DMS153 (cell line): Measurements from ENCODE around the gene CD3D.

Source experiments
- DNase-seq: peaks from one replicate; lab custom pipeline; 2025; lab: John Stamatoyannopoulos, UW

Gene CD3D

DNA sequence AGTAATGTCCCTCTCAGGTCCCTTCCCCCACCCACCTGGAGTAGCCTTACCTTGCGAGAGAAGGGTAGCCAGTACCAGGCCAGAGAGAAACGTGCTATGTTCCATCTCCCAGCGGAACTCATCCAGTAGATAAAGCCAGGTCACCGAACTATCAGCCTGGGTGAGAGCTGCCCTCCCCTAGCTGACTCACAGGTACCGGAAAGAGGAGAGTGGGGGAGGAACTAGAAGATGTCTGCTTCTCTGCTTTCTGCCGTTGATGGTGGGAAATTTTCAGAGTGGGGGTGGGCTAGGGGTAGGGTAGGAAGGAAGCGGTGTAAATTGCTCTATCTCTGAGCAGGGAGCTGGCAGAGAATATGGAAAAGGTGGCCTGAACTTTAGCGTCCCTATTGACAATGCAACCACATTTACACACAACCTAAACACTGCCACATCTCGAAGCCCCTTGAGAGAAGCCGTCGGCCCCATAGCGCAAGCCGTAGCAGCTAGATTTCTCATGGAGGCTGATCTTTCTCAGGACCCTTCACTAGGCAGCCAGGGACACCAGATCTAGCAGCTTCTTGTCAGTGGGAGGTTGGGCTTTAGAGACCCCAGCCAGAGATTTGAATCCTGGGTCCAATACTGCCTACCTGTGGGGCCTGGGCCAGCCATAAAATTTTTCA is at the start of gene CD3D:
TSS of gene CD3D (minus strand) at position 203 of the 659 bp plus-strand sequence. CDS start at position 105, 98 bp downstream.
- no peak for DNase-seq

DNA sequence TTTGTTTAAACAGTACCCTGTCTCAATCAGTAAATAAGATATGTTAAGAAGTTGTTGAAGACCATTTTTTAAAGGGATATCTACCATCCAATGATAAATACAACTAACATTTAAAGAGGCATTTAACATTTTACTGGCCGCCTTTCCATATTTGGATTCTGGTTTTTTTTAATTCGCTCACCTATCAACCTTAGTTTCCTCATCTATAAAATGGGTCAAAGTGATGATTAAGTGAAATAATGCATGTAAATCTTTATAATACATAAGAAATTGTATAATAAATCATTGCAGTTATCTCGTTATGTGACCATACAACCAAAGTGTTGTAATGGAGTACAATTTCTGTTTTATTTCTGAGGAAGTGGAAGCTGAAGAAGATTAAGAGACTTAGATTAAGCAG is 41.2 kb upstream of the CD3D start:
- no peak for DNase-seq

DNA sequence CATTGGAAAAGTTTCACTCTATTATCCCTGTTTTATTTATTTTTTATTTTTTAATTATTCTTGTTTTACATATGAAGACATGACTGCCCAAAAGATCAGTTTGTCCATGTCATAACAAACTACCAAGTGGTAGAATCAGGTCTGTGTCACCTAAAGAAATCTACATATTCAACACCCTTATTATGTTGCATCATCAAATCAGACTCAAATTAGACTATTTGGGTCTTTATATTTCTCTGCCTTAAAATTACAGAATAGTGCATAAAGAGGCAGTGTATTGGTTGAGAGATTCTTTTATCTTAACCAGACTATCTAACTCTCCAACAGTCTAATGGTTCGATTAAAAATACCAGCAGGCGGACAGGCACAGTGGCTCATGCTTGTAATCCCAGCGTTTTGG is 40.4 kb upstream of the CD3D start:
- DNase-seq = no peak

DNA sequence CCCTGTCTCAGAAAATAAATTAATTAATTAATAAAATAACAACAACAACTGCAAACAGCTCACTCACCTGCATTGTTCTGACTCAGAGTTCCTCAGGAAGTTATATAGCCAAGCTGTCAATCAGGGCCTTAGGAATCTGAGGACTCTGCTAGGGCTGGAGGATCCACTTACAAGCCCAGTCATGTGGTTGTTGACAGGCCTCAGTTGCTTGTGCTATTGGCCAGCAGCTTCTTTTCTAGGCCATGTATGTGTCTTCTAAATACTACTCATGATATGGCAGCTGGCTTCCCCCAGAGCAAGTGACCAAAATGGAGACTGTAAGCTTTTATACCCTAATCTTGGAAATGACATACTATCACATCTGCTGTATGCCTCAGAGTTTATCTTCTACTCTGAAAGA is 38.1 kb upstream of the CD3D start:
- DNase-seq = no peak

DNA sequence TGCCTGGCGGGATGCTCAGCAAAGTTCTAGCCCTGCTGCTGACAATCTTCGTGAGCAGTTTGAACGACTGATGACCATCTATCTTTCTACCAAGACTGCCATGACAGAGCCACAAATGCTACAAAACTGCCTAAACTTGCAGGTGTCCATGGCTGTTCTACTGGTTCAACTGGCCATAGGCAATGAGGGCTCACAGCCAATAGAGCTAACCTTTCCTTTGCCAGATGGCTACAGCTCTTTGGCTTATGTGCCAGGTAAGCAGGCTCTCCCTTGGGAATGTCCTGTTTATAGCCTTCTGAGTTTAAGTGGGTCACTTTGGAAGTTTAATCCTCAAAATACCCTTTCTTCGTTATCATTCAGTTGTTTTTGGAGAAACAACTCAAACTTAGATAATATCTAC is 37.0 kb upstream of the CD3D start:
- DNase-seq = no peak

DNA sequence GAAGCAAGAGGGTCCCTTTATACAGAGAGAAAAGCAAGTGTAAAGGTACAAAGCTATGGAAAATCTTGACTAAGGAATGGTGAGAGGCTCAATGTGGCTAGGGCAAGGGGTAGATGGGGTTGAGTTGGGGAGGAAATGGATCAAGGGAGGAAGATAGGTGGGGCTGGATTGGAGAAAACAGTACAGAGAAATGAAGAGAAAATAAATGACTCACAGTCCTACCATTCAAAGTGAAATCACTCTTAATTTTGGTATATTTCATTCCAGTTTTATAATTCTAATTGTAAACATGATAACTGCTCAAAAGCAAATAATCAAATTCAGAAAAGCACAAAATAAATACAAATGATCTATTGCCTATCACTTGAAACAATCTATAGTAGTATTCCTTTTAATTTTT is 33.5 kb upstream of the CD3D start:
- no peak for DNase-seq

DNA sequence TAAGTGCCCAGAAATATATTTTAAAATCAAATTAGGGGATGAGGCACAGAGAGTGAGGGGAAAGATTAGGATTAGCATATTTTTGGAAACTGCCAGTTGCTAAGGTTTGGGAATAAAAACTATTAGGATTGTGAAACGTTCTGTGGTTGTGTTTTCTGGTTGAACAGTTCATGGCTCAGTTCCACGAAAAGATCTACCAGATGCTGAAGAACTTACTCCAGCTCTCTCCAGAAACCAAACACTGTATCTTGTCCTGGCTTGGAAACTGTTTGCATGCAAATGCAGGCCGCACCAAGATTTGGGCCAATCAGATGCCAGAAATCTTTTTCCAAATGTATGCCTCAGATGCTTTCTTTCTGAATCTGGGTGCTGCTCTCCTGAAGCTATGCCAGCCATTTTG is 32.2 kb upstream of the CD3D start:
- DNase-seq = no peak

DNA sequence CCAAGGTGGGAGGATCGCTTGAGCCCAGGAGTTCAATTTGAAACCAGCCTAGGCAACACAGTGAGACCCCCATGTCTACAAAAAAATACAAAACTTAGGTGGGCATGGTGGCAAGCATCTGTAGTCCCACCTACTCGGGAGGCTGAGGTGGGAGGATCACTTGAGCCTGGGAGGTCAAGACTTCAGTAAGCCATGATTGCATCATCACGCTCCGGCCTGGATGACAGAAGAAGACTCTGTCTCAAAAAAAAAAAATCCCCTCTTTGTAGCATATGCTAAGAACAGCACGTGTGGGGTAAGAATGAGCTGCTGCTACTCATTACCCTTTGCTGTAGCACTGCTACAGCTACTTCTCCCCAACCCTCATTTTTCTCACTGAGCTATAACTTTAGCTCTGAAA is 31.4 kb upstream of the CD3D start:
- DNase-seq = no peak

DNA sequence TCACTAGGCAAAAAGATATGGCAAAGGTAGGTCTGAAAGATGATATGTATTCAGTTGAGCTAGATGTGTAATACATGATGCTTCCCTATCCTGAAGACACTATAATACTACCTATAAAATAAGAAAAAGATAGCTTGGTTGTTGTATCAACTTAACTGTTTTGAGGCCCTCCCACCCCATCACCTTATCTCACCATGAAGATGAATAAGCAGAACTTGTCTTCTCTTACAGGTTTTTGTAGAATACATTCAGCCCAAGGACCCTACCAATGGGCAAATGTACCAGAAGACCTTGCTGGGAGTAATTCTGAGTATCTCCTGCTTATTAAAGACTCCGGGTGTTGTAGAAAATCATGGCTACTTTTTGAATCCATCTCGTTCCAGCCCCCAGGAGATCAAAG is 30.8 kb upstream of the CD3D start:
- DNase-seq = no peak

DNA sequence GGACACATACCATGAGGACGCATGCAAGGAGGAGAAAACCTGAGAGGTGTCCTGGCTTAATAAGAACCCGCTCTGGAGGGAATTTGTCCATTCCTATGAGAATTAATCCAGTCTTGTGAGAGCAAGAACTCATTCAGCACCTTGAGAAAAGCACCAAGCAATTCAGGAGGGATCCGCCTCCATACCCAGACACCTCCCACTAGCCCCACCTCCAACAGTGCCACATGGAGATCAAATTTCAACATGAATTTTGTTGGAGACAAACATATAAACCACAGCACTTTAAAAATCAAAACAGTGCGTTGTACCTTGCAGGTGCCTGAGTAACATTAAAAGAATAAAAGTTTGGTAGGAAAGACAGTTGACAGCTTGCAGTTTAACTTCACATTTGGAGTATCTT is 28.3 kb upstream of the CD3D start:
- no peak for DNase-seq

DNA sequence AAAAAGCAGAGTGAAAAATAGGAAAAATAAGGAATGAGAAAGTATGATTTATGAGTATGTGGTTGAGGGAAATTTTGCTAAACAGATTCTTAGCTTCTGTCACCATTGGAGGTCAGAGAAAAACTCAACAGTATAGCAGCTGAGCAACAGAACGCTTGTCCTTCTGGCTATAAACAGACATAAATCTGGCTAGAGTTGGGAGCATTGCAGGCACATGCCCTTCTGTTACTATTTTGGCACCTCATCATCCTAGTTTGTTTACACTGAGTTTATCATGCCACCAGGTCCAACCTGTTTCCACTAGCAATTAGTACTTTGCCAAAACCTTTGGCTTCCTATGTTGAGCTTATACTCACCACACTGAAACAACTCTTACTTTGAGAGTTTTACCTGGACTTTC is 23.8 kb upstream of the CD3D start:
- no peak for DNase-seq

DNA sequence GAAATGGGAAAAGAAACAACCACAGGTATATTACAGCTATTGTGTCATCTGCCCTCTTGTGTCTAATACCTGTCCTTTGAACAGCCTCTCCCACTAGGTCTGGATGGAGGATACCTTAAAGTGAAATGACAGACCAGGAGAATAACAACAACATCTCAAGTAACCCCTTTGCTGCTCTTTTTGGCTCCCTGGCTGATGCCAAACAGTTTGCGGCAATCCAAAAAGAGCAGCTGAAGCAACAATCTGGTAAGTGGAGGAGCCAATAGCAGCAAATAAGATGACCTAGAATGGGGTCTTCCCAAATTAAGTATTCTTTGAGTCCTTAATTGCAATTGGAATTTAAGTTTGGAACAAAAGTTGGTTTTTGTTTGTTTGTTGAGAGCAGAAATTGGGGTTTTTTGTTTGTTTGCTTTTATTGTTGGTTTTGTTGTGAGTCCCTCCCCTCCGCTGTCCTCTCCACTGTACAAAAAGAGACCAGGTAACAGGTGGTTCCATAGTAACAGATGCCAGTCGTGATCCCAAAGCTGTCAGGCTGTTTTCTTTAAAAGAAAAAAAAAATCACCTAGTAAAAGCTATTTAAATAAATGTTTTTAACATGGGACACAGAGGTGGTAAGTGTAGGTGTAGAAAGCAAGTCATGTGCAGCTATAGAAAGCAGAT is 22.6 kb upstream of the CD3D start:
- DNase-seq = no peak

DNA sequence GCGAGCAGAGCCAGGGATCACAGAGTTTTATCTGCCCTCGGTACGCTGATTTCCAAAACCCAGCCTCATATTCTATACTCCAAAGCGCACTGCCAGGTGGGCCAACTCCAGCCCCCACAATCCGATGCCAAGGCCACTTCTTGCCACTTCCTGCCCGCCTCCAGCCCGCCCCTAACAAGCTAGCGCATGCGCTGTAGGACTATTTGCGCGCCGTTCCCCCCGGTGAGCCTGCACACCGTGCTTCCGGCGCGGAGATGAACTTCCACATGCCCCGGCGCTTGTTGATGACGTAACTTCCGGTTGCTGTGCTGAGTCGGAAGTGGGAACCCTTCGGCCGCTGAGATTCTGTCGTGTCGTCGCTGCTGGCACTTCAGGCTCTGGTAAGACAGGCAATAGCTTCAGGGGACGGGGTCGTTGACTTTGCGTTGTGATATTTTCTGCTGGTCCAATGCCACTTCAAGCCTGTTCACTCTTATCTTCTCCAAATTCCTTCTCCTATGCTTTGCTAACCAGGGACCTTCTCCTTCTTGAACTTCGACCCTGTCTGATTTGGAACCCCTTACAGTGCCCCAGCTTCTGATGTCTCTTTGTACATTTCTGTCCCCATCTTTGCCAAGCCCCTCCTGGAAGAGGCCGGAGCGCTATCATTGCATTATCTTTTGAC is 16.9 kb upstream of the CD3D start, which contains the start of gene UBE4A:
TSS of gene UBE4A (plus strand) at position 306 of the 664 bp plus-strand sequence. CDS start 5,481 bp downstream, outside the sequence.
- peak; percentile 83 for DNase-seq

DNA sequence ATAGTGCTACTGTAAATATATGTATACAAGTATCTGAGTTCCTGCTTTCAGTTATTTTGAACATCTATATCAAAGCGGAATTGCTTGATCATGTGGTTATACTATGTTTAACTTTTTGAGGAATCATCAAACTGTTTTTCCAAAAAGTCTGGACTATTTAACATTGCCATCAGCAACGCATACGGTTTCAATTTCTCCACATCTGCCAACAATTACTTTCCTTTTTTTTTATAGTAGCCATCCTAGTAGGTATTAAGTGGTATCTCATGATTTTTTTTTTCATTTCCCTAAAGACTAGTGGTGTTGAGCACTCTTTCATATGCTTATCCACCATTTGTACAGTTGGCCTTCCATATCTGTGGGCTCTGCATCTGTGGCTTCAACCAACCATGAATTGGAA is 15.6 kb upstream of the CD3D start:
- no peak for DNase-seq

DNA sequence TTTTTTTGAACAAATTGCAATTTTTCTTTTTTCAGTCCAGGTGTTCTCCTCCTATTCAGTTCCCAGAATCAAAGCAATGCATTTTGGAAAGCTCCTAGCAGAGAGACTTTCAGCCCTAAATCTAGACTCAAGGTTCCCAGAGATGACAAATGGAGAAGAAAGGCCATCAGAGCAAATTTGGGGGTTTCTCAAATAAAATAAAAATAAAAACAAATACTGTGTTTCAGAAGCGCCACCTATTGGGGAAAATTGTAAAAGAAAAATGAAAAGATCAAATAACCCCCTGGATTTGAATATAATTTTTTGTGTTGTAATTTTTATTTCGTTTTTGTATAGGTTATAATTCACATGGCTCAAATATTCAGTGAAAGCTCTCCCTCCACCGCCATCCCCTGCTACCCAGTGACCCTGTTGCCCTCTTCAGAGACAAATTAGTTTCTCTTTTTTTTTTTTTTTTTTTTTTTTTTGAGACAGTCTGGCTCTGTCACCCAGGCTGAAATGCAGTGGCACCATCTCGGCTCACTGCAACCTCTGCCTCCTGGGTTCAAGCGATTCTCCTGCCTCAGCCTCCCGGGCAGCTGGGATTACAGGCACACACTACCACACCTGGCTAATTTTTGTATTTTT is 10.7 kb upstream of the CD3D start:
- DNase-seq = no peak

DNA sequence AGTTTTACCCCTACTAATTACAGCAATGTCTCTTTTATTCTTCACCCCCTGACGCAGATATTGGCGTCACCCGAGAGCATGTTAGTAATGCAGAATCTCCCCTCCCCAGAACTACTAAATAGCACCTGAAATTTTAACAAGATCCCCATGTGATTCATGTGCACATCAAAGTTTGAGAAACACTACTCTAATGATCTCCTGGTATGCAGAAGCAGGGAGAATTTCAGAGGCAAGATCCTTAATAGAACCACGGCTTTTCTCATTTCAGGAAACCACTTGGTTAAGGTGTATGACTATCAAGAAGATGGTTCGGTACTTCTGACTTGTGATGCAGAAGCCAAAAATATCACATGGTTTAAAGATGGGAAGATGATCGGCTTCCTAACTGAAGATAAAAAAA is 7.0 kb upstream of the CD3D start:
- DNase-seq = no peak

DNA sequence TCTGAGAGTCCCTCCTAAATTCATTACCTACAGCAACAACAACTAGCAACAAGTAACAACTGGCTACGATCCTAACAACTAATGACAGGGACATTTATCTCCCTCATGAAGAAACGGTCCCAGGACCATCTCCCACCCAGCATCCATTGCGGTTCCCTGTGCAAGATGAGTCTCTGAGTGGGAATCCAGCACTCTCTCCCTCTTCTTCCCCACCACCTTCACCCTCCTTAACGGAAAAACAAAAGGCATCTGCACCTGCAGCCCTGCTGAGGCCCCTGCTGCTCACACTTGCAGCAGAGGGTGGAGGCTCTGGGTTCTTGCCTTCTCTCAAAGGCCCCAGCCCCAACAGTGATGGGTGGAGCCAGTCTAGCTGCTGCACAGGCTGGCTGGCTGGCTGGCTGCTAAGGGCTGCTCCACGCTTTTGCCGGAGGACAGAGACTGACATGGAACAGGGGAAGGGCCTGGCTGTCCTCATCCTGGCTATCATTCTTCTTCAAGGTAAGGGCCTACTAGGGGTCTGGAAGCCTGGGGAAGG is 1.5 kb upstream of the CD3D start, which contains the start of gene CD3G:
TSS of gene CD3G (plus strand) at position 364 of the 535 bp plus-strand sequence. CDS start at position 444, 80 bp downstream.
- DNase-seq = no peak

DNA sequence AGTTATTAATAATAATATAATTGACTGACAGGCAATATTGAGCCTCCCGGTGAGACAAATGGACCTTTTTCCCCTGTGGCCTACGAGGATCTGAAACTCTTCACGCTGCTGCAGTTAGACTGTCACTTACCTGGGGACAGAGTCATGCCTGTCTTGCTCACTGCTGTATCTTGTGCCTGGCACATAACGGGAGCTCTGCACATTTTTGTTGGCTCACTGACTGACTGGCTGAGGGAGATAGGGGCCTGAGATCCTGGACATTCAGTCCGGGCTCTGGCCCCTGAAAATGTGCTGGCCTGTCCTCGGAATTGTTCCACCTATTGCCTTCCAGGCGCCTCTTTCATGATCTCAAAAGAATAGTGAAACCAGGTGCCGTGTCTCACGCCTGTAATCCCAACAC is 743 bp upstream of the CD3D start:
- DNase-seq = no peak

DNA sequence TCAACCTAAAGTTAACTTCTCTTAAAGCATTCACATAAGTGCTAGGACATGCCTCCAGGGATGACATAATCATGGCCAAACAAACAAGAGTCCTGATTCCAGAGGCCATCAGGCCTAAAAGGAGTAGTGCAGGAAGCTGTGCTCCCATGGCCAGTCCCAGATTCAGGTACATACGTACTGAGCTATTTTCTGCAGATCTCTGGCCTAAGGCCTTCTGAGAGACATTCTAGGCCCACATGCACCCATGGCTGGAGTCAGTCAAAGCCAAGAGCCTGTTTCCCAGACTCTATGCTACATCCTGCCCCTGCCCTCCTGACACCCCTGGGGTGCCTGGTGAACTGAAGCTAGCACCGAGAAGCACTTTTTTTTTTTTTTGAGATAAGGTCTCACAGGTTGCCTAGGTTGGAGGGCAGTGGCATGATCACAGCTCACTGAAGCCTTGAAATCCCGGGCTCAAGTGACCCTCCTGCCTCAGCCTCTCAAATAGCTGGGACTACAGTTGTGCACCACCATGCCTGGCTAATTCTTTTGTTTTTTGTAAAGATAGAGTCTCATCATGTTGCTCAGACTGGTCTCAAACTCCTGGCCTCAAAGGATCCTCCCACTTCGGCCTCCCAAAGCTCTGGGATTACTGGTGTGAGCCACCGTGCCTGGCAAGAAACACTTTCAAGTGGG is 553 bp downstream of the CD3D start:
- DNase-seq = no peak

DNA sequence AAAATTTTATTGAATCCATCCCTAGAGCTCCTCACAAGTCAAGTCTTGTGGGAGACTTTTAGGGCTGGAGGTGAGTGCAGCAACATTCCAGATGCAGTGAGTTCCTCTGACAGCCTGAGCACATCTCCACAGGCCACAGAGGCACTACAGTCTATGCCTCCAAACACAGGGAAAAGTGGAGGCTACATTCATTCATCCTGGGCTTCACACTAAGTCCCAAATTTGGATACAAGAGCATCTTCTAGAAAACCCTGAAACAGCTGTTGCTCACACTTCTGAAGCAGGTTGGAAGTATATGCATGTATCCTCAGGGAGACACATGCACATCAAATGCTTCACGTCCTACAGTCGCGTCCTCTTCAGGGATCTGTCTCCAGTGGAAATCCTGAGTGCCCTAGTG is 1.2 kb downstream of the CD3D start:
- DNase-seq = no peak

DNA sequence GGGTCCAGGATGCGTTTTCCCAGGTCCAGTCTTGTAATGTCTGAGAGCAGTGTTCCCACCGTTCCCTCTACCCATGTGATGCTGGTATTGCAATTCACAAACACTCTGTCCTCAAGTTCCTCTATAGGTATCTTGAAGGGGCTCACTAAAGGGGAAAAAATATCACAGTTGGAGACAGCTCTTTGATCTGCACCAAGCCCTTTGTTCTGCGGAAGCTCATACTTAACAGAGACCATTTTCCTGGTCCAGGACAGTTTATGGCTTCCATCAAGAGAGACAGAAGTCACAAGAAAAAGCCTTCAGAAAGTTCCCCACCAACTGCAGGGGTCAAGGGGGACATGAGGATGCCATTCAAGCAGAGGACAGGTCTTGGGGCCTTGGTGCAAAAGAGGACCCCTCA is 2.1 kb downstream of the CD3D start:
- DNase-seq = no peak
